Endothelial cell of umbilical vein (primary cell): ENCODE measurements around the gene XPNPEP1. TPM values are rescaled to one million over a fixed set of nuclear protein-coding genes. Genes with fewer than 3 reads are reported as not detected.

Experiments
- BruUV-seq: library from RNA; stranded (reverse); fragments of 400-500 nt; replicated peaks from 2 replicates; lab custom pipeline; 2021; lab: Mats Ljungman, UMichigan
- CTCF ChIA-PET: fragments of 300-600, 350-600 bp; sonication (Branson Sonifier 250); formaldehyde crosslinking; loops from one replicate; lab custom pipeline; 2021; ENCODE audit warnings: antibody characterized with exemption, inconsistent platforms; lab: Charles Lee
- POLR2A ChIA-PET: fragments of 300-600, 350-600 bp; sonication (Branson Sonifier 250); formaldehyde crosslinking; loops from one replicate; lab custom pipeline; 2021; ENCODE audit warnings: antibody characterized with exemption, inconsistent platforms; lab: Charles Lee
- DNase-seq: peaks from one replicate; pipeline ENCODE4 v3.0.0-alpha.2; 2011; ENCODE audit warnings: low read depth, low spot score
- FAIRE-seq: peaks from 2 replicates; lab custom pipeline; 2011; peaks lifted over from hg19 to GRCh38; lab: Jason Lieb, UNC
- H2AFZ ChIP-seq: 2 replicates; pipeline ENCODE4 v1.6.0; 2012; ENCODE audit warnings: low read depth, low read length, control low read depth, inconsistent platforms
- H3K27ac ChIP-seq: 2 replicates; pipeline ENCODE4 v1.5.1; 2011; ENCODE audit warnings: low read depth, mild to moderate bottlenecking, control low read depth, low read length, moderate library complexity; ENCODE audit not compliant: insufficient read depth
- H3K27me3 ChIP-seq, 2 experiments: 2 replicates each; pipeline versions ENCODE4 v1.6.0 to v1.6.1; 2011; ENCODE audit warnings: low read length in 2 of 2, mixed read lengths in 1 of 2; ENCODE audit not compliant: control insufficient read depth in 2 of 2, insufficient read depth in 2 of 2
- H3K36me3 ChIP-seq, 2 experiments: 2 replicates in 1 of 2; 3 replicates in 1 of 2; pipeline ENCODE4 v1.5.1; 2011; ENCODE audit warnings: low read length in 2 of 2, mild to moderate bottlenecking in 1 of 2, moderate library complexity in 1 of 2; ENCODE audit not compliant: control insufficient read depth in 2 of 2, insufficient read depth in 2 of 2; ENCODE audit errors: extremely low read depth in 1 of 2
- H3K4me1 ChIP-seq: 3 replicates; pipeline ENCODE4 v1.5.1; 2011; ENCODE audit warnings: mild to moderate bottlenecking, low read length; ENCODE audit not compliant: control insufficient read depth, insufficient read depth; ENCODE audit errors: extremely low read depth
- H3K4me2 ChIP-seq: 2 replicates; pipeline ENCODE4 v1.6.1; 2011; ENCODE audit warnings: low read length, control low read depth, mixed read lengths; ENCODE audit not compliant: insufficient read depth
- H3K4me3 ChIP-seq, 3 experiments: fragments of 200-600 bp in 1 of 3; sonication (generic), shearing (Covaris generic) in 1 of 3; replicated peaks in 1 of 3; 2 replicates each; pipeline ENCODE4 v1.5.1; 2011 to 2016; ENCODE audit warnings: control low read depth in 3 of 3, low read length in 3 of 3, mild to moderate bottlenecking in 2 of 3, inconsistent platforms in 1 of 3, low read depth in 1 of 3, moderate library complexity in 1 of 3; ENCODE audit not compliant: insufficient read depth in 1 of 3
- H3K79me2 ChIP-seq: 2 replicates; pipeline ENCODE4 v1.6.0; 2012; ENCODE audit warnings: low read length, inconsistent platforms; ENCODE audit not compliant: control insufficient read depth, insufficient read depth
- H3K9ac ChIP-seq: replicated peaks from 2 replicates; pipeline ENCODE3; 2011; ENCODE audit warnings: low read length, control low read depth; ENCODE audit not compliant: insufficient read depth; ENCODE audit errors: extremely low read depth
- H3K9me1 ChIP-seq: replicated peaks from 3 replicates; pipeline ENCODE4 v1.6.0; 2011; ENCODE audit warnings: mild to moderate bottlenecking, low read length; ENCODE audit not compliant: control insufficient read depth, insufficient read depth; ENCODE audit errors: extremely low read depth
- H3K9me3 ChIP-seq: replicated peaks from 2 replicates; pipeline ENCODE4 v1.5.1; 2012; ENCODE audit warnings: low read length, inconsistent platforms; ENCODE audit not compliant: control insufficient read depth, insufficient read depth
- H4K20me1 ChIP-seq: replicated peaks from 2 replicates; pipeline ENCODE3; 2011; ENCODE audit warnings: mild to moderate bottlenecking, low read length; ENCODE audit not compliant: control insufficient read depth, insufficient read depth; ENCODE audit errors: extremely low read depth
- EZH2 ChIP-seq: IDR thresholded peaks from 2 replicates; pipeline ENCODE4 v1.6.1; 2012; ENCODE audit warnings: borderline replicate concordance, low read depth, mild to moderate bottlenecking, moderate library complexity, low read length, inconsistent platforms; ENCODE audit not compliant: severe bottlenecking
- FOS ChIP-seq: IDR thresholded peaks from 2 replicates; pipeline ENCODE4 v1.6.1; 2011; ENCODE audit warnings: mild to moderate bottlenecking, low read length, moderate library complexity, borderline replicate concordance; ENCODE audit not compliant: insufficient read depth
- GATA2 ChIP-seq: IDR thresholded peaks from 2 replicates; pipeline ENCODE4 v1.7.0; 2011; ENCODE audit warnings: low read depth, mild to moderate bottlenecking, moderate library complexity, mixed read lengths, low read length; ENCODE audit not compliant: insufficient read length, insufficient read depth
- JUN ChIP-seq: IDR thresholded peaks from 2 replicates; pipeline ENCODE4 v1.6.1; 2011; ENCODE audit warnings: borderline replicate concordance, low read depth; ENCODE audit not compliant: insufficient read length, insufficient read depth
- MYC ChIP-seq: IDR thresholded peaks from one replicate; pipeline ENCODE4 v1.6.1; 2011; ENCODE audit warnings: mild to moderate bottlenecking, low read depth, low read length
- POLR2A ChIP-seq: IDR thresholded peaks from 2 replicates; pipeline ENCODE4 v1.6.1; 2012; ENCODE audit warnings: low read depth, mild to moderate bottlenecking, control low read depth, low read length
- POLR2AphosphoS5 ChIP-seq: IDR thresholded peaks from 2 replicates; pipeline ENCODE4 v1.6.1; 2012; ENCODE audit warnings: low read depth, mild to moderate bottlenecking, control low read depth, low read length, moderate library complexity; ENCODE audit not compliant: insufficient read depth
- dilution Hi-C: fragments of 300-500 bp; cut with MboI; formaldehyde crosslinking; loops from one replicate; pipeline ENCODE4 v1.15.0; 2019; ENCODE audit warnings: low sequenced_read_pairs; ENCODE audit not compliant: extremely low pct_ligation_motif_present
- intact Hi-C: fragments of 100-400 bp; cut with micrococcal nuclease; formaldehyde crosslinking; loops from one replicate; pipeline ENCODE4 v1.10.0; 2022
- polyA plus RNA-seq, 4 experiments: library from polyadenylated mRNA; depleted of rRNA in 3 of 4; stranded (reverse) in 3 of 4; unstranded in 1 of 4; fragments of >200 nt; gene quantifications; 2 replicates each; pipeline versions ENCODE4 v1.2.1 to v1.2.3, GENCODE V29; 2011 to 2012; ENCODE audit warnings: missing spikeins in 1 of 4
- total RNA-seq: library from RNA; stranded (reverse); gene quantifications from 2 replicates; pipeline ENCODE4 v1.2.3, GENCODE V29; 2021
- TF ChIP-seq, protein P1 (sequence below): IDR thresholded peaks from 2 replicates; pipeline ENCODE4 v1.6.1; 2011; ENCODE audit not compliant: insufficient read depth, insufficient read length
- TF ChIP-seq, protein P2 (sequence below), 2 donors: IDR thresholded peaks; 1 replicate in 1 of 2; 2 replicates in 1 of 2; pipeline ENCODE4 v1.5.1; 2011; ENCODE audit warnings: low read length in 2 of 2, mild to moderate bottlenecking in 2 of 2, moderate library complexity in 2 of 2, control low read depth in 1 of 2, inconsistent platforms in 1 of 2, low read depth in 1 of 2; ENCODE audit not compliant: insufficient read depth in 1 of 2; ENCODE audit errors: extremely low read depth in 1 of 2

Gene XPNPEP1
- total and polyA plus RNA-seq, 2 donors (not counting 3 experiments of a cell fraction or from before 2014, with no cell fraction given), result 81.1 to 245 TPM

DNA sequence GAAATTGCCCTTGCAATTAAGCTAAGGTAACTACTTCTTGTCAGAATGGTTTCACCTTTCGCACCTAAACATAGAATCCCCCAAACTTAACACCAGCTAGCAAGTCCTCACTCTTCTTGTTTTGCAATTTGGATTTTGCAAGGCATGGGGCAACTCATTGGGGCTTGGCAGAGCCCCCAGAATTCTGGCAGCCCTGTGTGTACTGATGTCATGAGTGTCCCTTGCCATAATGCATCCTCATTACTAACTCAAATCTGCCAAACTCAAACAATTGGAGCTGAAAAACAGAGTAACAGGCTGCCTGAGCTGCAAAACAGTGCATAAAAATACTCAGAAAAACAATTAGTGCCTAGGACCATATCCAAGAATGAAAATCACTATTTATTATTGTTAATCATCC, 7.9 kb upstream of the XPNPEP1 start:
- Histone ChIP-seq H3K4me2 (no peak overlapping the region), H3K4me1 (peaks cover 20% of the 10 kb centered on the region), H3K27ac (no peak overlapping the region), H2AFZ (no peak overlapping the region), H3K27me3 (no peaks in the 10 kb centered on the region), H3K9me3 (no peaks in the 10 kb centered on the region), H3K4me3 (no peak overlapping the region), H3K36me3 (no peaks in the 10 kb centered on the region), H3K79me2 (no peaks in the 10 kb centered on the region), H4K20me1 (no peaks in the 10 kb centered on the region), H3K9me1 (no peaks in the 10 kb centered on the region), H3K9ac (no peak overlapping the region)
- intact Hi-C loops (no loop called here), dilution Hi-C loops (no loop called here)
- TF ChIP-seq EZH2, result no peak
- no peak for TF ChIP-seq GATA2
- TF ChIP-seq POLR2A, result no peak
- no peak for TF ChIP-seq POLR2AphosphoS5
- TF ChIP-seq, protein P1, sequence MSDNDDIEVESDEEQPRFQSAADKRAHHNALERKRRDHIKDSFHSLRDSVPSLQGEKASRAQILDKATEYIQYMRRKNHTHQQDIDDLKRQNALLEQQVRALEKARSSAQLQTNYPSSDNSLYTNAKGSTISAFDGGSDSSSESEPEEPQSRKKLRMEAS, result no peak
- no peak for TF ChIP-seq MYC
- TF ChIP-seq JUN, result no peak
- TF ChIP-seq, protein P2, sequence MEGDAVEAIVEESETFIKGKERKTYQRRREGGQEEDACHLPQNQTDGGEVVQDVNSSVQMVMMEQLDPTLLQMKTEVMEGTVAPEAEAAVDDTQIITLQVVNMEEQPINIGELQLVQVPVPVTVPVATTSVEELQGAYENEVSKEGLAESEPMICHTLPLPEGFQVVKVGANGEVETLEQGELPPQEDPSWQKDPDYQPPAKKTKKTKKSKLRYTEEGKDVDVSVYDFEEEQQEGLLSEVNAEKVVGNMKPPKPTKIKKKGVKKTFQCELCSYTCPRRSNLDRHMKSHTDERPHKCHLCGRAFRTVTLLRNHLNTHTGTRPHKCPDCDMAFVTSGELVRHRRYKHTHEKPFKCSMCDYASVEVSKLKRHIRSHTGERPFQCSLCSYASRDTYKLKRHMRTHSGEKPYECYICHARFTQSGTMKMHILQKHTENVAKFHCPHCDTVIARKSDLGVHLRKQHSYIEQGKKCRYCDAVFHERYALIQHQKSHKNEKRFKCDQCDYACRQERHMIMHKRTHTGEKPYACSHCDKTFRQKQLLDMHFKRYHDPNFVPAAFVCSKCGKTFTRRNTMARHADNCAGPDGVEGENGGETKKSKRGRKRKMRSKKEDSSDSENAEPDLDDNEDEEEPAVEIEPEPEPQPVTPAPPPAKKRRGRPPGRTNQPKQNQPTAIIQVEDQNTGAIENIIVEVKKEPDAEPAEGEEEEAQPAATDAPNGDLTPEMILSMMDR (IDR thresholded peaks at IDR 0.05; ENCODE audit: extremely low read depth in 1 of 2, insufficient read depth in 1 of 2, low read depth in 1 of 2, low read length in 2 of 2), result no peak
- no peak for TF ChIP-seq FOS
- BruUV-seq, result no TSS peak
- ChIA-PET CTCF (interaction anchor here (1.3 kb wide), 1 partner anchor 32 kb away, joined by 3 read pairs; no protein-coding TSS in a partner anchor), POLR2A (no interaction called here)
- FAIRE-seq (no peak), DNase-seq (no peak)
